ENCODE results near the gene RUVBL2.

RUVBL2 gene

DNA sequence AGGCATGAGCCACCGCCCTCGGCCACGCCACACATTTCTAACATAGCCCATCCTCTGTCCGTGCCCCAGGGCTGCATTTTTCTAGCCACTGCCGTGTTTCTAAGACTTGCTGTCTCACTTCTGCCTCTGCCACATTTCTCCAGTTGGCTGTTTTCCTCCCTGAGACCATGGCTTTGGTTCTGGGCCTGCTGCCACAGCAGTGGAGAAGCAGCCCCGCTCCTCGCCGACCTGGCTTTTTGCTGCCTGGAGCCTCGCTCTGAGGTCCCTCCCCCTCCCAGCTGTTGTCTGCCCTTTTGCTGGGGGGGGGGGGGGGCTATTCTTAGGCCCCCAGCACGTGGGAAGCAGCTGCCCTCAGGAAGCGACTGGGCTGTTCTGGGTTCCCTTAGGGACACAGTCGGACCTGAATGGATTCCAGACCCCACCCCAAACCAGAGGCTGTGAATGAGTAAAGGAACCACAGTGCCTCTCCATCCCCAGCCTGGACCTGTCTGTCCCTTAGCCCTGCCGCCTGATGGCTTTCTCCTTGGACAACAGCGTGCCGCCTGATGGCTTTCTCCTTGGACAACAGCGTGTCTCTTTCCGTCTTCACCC is 3.9 kb upstream of the RUVBL2 start:
- DNase-seq, result no peak

DNA sequence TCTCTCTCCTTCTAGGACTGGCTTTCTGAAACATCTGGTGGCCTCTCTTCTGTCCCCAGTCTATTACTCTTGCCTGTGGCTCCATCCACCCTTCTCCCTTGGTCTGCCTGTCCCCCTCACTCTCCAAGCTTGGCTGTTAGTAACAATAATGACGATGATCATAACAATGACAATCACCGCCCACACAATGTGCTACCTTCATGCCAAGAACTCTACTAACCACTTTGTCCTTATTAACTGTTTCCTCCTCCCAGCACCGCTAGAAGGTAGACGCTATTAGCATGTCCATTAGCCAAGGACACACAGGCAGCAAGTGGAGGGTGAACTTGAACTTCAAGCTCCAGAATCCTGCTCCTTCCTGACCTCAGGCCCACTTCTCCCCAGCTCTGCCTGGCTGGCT is 3.3 kb upstream of the RUVBL2 start:
- no peak for DNase-seq

DNA sequence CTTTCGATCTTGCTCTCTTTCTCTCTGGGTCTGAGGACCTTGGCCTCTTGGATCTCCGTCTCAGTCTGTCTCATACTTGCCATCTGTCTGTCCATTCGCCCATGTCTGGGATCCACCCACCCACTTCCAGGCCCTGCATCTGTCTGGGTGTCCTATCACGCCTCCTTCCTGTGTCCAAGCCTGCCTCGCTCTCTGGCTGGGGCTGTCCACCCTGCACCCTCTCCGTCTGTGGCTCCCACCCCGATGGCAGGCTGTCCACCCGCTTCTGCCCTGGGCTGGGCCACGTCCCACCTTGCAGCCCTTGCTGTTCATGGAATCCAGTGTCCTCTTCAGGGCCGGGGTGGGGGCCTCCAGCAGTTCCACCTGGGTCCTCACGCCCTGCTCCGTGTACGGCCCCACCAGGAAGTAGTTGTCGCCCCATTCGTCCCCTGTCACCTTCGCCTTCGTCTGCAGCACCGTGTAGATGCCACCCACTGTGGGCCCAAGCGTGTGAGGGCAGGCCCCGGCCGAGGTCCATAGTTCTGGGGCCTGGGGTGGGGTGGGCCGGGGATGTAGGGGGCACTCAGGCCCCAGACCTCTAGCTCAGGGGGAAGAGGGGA is 2.6 kb upstream of the RUVBL2 start:
- no peak for DNase-seq

DNA sequence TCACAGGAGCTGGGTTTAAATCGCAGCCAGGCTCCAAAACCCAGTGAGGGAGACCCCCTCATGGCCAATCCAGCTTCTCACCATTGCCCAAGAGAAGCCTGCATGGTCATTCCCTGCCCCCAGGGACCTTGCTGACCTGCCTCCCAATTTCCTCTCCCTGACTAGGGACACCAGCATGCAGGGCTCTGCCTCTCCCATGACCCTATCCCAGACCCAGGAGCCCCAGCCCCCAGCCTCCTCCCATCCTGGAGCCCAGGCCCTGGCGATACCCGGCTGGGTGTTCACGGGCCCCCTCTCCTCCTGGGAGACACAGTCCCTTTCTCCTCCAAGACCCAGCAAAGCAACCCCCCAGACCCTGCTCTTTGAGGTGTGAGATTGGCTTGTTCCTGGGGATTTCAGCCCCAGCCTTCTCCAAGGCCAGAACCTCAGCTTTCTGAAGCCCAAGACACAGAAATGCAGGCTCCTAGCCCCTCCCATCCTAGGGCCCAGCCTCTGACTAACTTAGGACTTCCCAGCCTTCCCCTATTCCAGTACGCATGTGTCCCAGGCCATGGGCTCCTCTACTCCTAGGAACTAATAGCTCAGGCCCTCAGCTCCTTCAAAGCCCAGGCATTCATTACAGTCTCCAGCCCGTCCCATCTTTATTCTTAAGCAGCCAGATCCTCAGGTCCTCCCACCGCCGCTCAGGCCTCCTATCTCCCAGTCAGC is 1.7 kb upstream of the RUVBL2 start:
- no peak for DNase-seq

DNA sequence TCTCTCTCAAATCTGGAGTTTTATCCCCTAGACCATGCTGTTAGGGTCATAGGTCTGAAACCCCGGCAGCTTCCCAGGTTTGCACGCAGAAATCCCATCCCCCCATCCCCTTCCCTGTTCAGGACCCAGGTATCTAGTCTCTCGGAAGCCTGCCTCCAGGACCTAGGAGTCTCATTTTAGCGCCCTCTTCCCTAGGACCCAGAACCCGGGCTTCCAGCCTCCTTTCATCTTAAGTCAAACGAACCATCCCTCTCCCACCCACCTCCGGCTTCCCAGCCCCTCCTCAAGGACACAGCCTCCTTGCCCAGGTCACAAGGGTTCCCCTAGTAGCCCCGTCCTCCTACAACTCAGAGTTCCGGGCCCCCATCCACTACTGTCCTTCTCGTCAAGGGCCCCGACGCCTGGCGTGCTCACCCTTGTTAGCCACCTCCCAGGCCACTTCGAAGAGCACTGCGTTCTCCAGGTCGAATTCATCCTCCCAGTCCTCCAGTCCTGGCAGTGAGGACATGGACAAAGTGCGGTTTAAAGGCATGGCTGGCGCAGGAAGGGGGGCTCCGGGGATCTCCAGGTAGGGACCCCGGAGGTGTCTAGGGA is 1.0 kb upstream of the RUVBL2 start:
- DNase-seq, result no peak

DNA sequence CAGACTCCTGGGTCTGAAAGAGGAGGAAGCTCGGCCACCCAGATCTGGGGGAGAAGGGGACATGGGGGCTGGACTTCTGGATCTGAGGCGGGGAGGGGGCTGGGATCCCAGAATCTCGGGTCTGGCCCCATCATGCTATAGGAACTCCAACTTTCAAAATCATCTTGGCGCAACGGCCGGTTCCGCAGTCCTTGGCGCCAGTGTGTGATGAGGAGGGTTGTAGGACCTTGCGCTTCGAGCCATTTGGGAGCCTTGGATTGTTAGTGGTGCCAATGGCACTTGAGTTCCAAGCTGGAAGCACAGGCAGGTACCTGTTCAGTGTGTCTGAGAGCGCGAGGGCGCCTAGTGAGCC is 324 bp downstream of the RUVBL2 start:
- no peak for DNase-seq

DNA sequence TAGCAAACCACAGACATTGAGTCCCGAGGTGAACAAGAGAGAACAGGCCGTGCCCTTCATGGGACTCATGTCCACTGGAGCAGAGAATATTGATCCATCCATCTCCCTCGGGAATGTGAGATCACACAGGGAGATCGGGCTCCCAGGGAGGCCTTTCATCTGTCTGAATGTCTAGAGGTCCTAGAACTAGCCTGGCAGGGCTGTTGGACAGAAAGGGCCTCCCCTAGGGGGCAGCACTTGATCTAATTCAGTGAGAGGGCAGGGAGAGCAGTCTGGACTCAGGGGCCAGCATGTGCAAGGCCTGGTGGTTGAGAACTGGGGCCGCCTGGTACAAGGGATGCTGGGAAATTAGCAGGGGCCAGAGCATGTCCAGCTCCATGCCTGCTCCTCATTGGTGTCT is 4.3 kb downstream of the RUVBL2 start:
- DNase-seq, result no peak

DNA sequence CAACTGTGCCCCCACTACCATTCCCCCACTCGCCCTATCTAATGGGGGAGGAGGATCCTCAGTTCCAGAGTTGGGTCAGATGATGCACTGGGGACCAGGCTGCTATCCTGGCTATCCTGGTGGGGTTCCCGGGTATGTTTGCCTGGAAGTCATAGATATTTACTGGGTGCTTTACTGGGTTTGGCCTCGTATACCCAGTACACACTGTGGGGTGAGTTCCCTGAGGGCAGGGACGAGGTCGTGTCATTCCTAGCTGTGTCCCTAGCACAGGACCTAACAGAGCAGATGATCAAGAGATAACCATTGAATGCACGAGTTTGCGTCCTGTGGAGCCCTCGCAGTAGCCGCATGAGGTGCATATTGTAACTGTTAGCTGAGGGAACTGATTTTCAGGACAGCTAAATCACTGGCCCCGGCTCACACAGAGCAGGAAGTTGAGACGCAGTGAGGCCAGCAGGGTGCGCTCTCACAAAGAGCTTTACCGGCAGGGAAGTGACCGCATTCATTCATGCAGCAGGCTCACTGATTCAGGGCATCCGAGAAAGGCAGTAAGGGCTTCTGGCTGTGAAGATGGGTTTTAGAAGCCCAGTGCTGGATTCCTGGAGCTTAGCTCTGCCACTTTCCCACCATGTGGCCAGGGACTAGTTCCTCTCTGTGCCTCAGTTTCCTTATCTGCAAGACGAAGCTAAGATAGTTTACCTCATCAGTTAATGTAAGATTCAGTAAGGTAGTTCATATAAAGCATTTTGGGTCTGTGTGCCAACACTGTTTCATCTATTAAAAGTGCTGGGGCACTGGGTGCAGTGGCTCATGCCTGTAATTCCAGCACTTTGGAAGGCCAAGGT is 6.0 kb downstream of the RUVBL2 start:
- no peak for DNase-seq

DNA sequence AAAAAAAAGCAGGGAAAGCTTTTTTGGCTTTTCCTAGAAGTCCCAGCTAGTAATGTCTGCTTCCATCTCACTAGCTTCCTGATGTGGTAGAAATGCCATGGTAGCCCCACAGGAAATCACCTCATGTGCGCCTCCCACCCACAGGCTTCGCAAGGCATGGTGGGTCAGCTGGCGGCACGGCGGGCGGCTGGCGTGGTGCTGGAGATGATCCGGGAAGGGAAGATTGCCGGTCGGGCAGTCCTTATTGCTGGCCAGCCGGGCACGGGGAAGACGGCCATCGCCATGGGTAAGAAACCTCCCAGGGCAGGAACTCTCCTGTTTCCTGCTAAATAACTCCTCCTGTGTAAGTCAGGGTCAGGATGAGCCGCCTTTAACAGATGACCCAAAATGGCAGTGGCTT is 10.4 kb downstream of the RUVBL2 start:
- no peak for DNase-seq

DNA sequence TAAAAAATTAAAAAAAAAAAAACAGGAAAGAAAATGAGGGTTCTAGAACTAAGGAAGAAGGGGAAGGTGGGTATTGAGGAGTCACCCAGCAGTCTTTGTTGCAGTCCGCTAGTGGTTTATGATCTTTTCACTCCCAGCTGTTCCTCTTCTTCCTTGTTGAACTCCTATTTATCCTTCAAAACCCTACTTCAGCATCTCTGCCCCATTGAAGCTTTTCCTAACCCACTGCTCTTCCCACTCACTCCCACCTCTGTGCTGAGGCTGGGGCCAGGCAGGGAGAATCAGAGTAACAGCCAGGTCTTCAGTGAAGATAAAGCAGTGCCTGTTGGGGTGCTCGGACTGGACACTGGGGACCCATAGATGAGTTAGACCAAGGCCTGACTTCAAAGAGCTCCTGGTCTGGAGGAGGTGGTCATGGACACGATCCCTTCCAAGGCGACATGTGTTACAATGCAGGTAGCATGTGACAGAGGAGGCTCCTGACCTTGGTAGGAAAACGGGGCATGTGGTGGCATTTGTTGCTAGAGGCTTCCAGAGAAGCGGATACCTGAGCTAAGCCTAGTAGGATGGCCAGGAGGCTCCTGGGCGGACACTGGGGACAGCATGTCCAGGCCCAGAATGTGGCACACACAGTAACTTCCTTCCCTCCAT is 11.4 kb downstream of the RUVBL2 start:
- DNase-seq, result no peak

DNA sequence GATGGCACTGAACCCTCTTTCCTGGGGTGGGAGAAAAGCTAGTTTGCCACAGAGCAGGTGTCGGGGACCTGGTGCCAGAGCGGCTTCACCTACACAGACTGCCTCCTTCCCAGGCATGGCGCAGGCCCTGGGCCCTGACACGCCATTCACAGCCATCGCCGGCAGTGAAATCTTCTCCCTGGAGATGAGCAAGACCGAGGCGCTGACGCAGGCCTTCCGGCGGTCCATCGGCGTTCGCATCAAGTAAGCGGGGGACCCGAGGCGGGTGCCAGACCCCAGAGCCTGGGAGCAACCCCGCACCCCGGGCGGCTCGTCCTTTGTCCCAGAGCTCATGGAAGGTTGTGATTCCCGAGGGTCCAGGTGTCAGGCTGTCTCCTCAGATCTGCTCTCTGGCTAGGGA is 13.2 kb downstream of the RUVBL2 start:
- DNase-seq, result no peak

DNA sequence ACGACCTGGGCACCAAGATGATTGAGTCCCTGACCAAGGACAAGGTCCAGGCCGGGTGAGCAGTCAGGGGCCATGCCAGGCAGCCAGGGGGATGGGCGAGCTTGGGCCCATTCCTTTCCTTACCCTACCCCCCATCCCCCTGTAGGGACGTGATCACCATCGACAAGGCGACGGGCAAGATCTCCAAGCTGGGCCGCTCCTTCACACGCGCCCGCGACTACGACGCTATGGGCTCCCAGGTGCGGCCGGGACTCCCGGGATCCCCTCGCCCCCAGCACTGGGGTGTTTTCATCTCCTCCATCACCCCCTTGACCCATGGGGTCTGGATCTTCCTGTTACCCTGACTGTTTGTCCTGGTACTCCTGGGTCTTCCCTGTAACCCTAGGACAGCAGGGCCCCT is 16.1 kb downstream of the RUVBL2 start:
- DNase-seq, result no peak

DNA sequence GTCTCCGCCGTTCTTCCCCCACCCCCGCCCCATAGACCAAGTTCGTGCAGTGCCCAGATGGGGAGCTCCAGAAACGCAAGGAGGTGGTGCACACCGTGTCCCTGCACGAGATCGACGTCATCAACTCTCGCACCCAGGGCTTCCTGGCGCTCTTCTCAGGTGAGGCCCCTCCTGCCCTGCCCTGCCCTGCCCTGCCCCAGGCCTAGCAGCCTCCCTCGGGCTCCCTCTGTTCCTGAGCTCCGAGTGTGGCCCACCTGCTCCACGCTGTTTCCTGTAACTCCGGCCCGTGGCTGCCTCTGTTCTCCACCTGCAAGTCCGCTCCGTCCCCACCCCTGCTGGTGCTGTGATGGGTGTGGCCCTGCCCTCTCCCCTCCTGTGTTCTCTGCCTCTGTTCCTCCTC is 16.8 kb downstream of the RUVBL2 start:
- no peak for DNase-seq

DNA sequence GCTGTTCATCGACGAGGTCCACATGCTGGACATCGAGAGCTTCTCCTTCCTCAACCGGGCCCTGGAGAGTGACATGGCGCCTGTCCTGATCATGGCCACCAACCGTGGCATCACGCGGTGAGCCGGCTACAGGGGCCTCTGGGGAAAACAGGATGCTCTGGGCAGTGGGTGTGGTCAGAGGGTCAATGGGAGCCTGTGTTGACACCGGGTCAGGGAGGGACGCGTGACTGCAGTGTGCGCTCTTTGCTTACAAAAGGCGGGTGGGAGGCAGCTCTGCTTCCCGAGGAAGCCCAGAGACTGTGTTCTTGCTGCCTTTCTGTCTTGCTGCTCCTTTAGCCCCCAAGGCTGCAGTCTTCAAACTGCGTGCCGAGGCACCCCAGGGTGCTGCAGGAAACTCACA is 17.5 kb downstream of the RUVBL2 start:
- no peak for DNase-seq

DNA sequence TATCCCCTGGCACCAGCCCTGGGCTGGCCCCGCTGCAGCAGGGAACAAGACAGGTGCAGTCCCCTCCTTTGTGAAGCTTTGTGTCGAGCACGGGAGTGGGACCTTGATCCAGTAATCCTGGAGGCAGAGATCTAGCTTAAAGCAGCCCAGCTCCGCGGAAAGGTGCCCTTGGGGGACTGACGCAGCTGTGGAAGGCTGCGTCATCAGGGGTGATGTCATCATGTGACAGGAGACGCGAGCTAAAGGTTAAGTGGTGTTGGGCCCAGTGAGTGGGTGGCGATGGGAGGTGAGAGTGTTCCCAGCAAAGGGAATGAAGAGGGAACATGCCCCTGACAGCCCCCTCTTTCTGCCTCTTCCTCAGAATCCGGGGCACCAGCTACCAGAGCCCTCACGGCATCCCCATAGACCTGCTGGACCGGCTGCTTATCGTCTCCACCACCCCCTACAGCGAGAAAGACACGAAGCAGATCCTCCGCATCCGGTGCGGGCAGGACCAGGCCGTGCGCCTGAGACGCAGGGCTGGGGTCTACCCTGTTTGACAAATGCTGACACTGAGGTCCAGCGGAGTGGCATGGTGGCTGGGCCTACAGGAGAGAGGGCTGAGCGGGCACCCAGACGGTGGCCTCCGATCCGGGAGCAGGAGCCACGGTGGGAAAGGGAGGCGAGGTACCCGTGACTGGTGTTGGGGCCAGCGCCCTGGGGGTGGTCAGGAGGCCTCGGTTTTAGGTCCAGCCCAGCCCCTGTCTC is 20.6 kb downstream of the RUVBL2 start:
- no peak for DNase-seq

DNA sequence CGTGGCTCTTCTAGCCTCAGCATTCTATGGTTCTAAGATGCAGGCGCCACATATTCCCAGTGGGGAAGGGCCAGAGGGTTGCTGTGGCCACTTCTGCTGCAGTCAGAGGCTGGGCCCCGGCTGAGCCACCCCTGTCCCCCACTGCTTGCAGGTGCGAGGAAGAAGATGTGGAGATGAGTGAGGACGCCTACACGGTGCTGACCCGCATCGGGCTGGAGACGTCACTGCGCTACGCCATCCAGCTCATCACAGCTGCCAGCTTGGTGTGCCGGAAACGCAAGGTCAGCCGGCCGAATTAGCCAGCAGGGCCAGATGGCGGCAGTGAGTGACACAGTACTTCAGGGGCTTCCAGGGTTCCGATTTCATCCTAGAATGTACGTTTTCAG is 21.2 kb downstream of the RUVBL2 start:
- no peak for DNase-seq

DNA sequence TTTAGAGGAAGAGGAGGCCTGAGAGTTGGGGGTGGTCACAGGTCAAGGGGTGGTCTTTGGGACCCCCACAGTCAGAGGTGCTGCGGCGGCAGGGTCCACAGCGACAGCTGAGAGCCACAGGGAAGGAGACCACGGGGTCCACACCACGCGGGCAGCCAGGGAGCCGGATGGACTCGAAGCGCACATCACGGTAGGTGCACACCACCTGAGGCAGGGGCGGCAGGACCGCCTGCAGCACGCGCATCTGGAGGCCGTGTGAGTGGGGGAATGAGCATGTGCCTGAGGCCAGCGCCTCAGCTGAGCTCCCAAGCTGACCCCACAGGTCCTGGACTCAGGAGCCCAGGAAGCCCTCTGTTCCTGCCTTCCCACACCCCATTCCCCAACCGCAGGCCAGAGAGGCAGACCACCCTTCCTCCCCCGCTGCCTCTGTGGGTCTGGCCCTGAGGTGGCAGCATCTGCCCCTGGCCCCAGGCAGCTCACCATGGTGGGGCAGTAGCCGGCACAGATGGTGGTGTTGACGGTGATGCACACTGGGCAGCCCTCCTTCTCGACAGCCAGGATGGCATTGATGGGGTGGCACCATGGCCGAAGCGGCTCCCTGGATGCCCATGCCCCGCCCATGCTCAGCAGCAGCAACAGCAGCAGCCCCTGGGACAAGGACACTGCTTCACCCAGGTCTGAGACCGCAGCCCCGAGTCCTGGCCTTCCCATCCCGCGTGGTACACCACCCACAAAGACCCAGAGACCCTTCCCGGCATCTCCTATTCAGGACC is 22.6 kb downstream of the RUVBL2 start:
- no peak for DNase-seq

DNA sequence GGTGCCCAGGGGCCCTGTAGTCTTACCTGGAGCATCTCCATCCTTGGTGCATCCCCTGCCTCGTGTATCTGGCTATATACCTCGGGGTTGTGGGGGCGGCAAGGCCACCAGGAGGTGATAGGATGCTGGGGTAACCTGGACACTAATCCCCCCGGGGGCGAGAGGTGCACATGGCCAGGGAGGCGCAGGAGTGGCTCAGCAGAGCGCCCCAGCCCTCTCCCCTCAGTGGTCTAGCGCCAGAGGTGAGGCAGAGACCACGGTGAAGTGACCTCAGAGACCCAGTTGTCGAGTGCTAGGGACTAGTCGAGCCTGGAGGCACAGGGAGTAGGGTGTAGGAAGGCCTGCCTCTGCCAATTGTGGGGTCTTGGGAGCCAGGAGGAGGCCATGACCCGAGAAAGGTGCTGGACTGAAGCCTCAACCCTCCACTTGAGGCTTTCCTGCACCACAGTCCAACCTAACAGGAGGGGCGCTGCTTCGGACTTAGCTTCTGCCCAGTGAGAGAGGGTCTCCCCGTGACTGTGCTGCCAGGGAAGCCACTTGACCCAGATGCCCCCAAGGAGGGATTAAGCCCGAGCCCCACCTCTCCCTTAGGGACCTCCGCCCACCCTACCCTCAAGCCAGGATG is 23.5 kb downstream of the RUVBL2 start, which contains the start of gene LHB:
TSS of gene LHB (minus strand) at position 51 of the 625 bp plus-strand sequence. CDS start at position 41, 10 bp downstream.
- no peak for DNase-seq

DNA sequence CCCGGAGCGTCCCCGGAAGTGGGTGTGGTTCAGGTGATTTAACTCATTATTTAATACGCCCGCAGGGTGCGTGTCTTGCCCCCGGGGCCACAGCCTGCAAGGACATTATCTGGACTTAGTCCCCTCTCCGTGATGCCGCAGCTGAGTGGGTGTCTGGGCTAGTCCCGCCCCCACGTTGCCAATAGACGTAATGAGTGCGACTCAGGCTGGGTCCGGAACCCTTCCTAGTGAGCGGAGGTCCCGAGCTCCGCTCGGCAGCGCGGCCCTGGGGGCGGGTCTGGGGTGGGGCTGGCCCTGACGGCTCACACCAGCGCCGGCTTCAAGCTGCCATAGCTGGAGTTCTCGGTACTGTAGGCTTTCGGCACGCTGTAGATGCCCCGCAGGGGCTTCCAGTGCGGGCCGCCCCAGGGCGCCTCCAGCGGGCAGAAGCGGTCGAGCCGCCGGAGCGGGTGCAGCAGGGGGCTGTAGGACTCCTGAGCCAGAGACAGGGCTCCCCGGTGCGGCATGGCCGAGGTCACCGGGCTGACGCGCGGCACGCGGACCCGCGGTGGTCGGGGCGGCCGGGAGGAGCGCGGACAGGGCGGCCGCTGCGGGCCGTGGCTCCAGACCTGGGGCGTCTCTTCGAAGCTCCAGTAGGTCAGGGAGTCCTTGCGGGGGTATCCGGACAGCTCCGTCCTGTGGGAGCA is 24.1 kb downstream of the RUVBL2 start:
- DNase-seq, result peak; percentile 52

All from activated gamma-delta T cell (primary cell).